ENCODE results near the gene THRB.

Gene THRB

DNA sequence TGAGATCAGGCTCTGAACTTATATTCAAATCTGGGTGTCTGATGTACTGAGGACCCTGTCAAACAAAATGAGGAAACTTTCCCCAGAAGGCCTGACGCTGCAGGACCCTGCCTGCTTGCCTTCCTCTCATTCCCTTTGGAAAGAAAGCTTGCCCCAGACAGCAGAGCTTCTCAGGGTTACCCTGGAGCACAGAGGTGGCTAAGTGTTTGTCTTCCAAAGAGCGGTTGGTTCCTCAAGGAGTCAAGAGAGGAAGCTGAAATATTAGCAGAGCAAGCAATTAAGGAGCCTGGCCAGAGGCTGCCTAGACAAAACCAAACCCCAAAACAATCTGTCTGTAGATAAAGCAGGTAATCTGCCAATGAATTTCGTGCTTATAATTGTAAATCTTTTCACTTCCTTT is 374.2 kb downstream of the THRB start:
- Histone ChIP-seq H3K9ac (ENCODE audit: insufficient read length, low read depth) (no peak overlapping the region), H3K4me3 (ENCODE audit: insufficient read length, low read depth) (no peak overlapping the region), H3K27me3 (ENCODE audit: insufficient read depth, insufficient read length) (no peaks in the 10 kb centered on the region), H3K36me3 (ENCODE audit: insufficient read depth, insufficient read length, low read length) (no peaks in the 10 kb centered on the region), H3K9me3 (ENCODE audit: insufficient read depth, low read length) (no peaks in the 10 kb centered on the region), H3K4me1 (ENCODE audit: insufficient read depth, insufficient read length) (no peaks in the 10 kb centered on the region)
- TF ChIP-seq ZNF274 (IDR thresholded peaks at IDR 0.05; ENCODE audit: low read depth, low read length) (no peak), SUZ12 (IDR thresholded peaks at IDR 0.05; ENCODE audit: extremely low read depth, insufficient read depth, insufficient read length) (no peak), YY1 (IDR thresholded peaks at IDR 0.05; ENCODE audit: insufficient read depth, insufficient read length) (no peak)
- DNase-seq (ENCODE audit: low read depth, low spot score) = no peak

DNA sequence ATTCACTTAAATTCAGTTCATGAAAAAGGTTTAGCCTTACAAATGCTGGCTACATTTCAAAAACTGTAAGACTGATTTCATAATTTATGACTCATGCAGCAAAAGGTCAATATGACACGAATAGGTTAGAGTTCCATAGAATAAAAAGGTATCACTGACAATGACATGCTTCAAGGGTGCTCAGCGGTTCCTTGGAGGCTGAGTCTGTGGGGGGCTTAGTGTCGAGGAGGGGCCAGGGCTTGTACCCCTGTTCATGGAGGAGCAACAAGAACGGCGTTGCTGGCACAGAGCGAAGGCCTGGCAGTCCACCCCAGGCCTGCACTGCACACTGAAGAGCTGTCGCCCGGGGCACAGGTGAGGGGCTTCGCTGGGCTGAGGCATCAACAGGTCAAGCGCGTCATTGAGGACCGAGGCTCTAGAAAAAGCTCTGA is 375.3 kb downstream of the THRB start:
- Histone ChIP-seq H3K4me3 (ENCODE audit: insufficient read length, low read depth) (no peak overlapping the region), H3K4me1 (ENCODE audit: insufficient read depth, insufficient read length) (no peaks in the 10 kb centered on the region), H3K27me3 (ENCODE audit: insufficient read depth, insufficient read length) (no peaks in the 10 kb centered on the region), H3K36me3 (ENCODE audit: insufficient read depth, insufficient read length, low read length) (no peaks in the 10 kb centered on the region), H3K9ac (ENCODE audit: insufficient read length, low read depth) (no peak overlapping the region), H3K9me3 (ENCODE audit: insufficient read depth, low read length) (no peaks in the 10 kb centered on the region)
- TF ChIP-seq SUZ12 (IDR thresholded peaks at IDR 0.05; ENCODE audit: extremely low read depth, insufficient read depth, insufficient read length) (no peak), ZNF274 (IDR thresholded peaks at IDR 0.05; ENCODE audit: low read depth, low read length) (no peak)
- DNase-seq (ENCODE audit: low read depth, low spot score) = no peak

GRCh38 chr3:24117508-24117907 is 377.1 kb downstream of the THRB start:
- Histone ChIP-seq H3K27me3 (ENCODE audit: insufficient read depth, insufficient read length) (no peaks in the 10 kb centered on the region), H3K4me1 (ENCODE audit: insufficient read depth, insufficient read length) (no peaks in the 10 kb centered on the region), H3K9ac (ENCODE audit: insufficient read length, low read depth) (no peak overlapping the region), H3K9me3 (ENCODE audit: insufficient read depth, low read length) (no peaks in the 10 kb centered on the region), H3K36me3 (ENCODE audit: insufficient read depth, insufficient read length, low read length) (no peaks in the 10 kb centered on the region), H3K4me3 (ENCODE audit: insufficient read length, low read depth) (no peak overlapping the region)
- TF ChIP-seq SUZ12 (IDR thresholded peaks at IDR 0.05; ENCODE audit: extremely low read depth, insufficient read depth, insufficient read length) (no peak), YY1 (IDR thresholded peaks at IDR 0.05; ENCODE audit: insufficient read depth, insufficient read length) (no peak), ZNF274 (IDR thresholded peaks at IDR 0.05; ENCODE audit: low read depth, low read length) (no peak)
- no peak for DNase-seq (ENCODE audit: low read depth, low spot score)

DNA sequence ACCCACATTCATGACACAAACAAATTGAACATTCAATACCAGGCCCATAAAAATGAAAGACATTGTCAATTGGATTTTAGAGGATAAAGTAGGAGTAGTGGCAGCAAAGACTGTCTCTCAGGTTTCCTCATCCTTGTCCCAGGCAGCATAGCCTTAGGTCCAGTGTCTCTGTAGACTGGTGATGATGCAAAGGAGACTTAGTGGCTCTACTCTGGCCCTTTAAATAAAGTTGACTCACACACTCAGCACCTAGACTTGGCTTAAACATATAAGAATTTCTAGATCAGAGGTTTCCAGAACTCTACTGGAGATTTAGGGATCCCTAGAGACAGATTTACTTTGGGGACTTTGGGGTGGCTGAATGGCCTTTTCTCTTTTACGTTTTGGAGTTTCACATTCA is 382.9 kb downstream of the THRB start:
- no peaks in the 10 kb centered on the region for H3K27me3 ChIP-seq (ENCODE audit: insufficient read depth, insufficient read length)
- H3K4me3 ChIP-seq (ENCODE audit: insufficient read length, low read depth) = no peak overlapping the region
- H3K9me3 ChIP-seq (ENCODE audit: insufficient read depth, low read length) = no peaks in the 10 kb centered on the region
- no peaks in the 10 kb centered on the region for H3K4me1 ChIP-seq (ENCODE audit: insufficient read depth, insufficient read length)
- TF ChIP-seq YY1 (IDR thresholded peaks at IDR 0.05; ENCODE audit: insufficient read depth, insufficient read length) (no peak), ZNF274 (IDR thresholded peaks at IDR 0.05; ENCODE audit: low read depth, low read length) (no peak), SUZ12 (IDR thresholded peaks at IDR 0.05; ENCODE audit: extremely low read depth, insufficient read depth, insufficient read length) (no peak)
- no peak for DNase-seq (ENCODE audit: low read depth, low spot score)
- no peaks in the 10 kb centered on the region for H3K36me3 ChIP-seq (ENCODE audit: insufficient read depth, insufficient read length, low read length)
- no peak overlapping the region for H3K9ac ChIP-seq (ENCODE audit: insufficient read length, low read depth)

- H3K36me3 ChIP-seq (ENCODE audit: insufficient read depth, insufficient read length, low read length) = no peaks in the 10 kb centered on the region
- H3K4me1 ChIP-seq (ENCODE audit: insufficient read depth, insufficient read length) = no peaks in the 10 kb centered on the region
- TF ChIP-seq SUZ12 (IDR thresholded peaks at IDR 0.05; ENCODE audit: extremely low read depth, insufficient read depth, insufficient read length) (no peak), YY1 (IDR thresholded peaks at IDR 0.05; ENCODE audit: insufficient read depth, insufficient read length) (no peak)
- H3K9me3 ChIP-seq (ENCODE audit: insufficient read depth, low read length) = no peaks in the 10 kb centered on the region
- no peak overlapping the region for H3K4me3 ChIP-seq (ENCODE audit: insufficient read length, low read depth)
- DNase-seq (ENCODE audit: low read depth, low spot score) = no peak
- H3K9ac ChIP-seq (ENCODE audit: insufficient read length, low read depth) = no peak overlapping the region
- no peaks in the 10 kb centered on the region for H3K27me3 ChIP-seq (ENCODE audit: insufficient read depth, insufficient read length)
Measured at GRCh38 chr3:24110051-24110450, 384.6 kb downstream of the THRB start.

DNA sequence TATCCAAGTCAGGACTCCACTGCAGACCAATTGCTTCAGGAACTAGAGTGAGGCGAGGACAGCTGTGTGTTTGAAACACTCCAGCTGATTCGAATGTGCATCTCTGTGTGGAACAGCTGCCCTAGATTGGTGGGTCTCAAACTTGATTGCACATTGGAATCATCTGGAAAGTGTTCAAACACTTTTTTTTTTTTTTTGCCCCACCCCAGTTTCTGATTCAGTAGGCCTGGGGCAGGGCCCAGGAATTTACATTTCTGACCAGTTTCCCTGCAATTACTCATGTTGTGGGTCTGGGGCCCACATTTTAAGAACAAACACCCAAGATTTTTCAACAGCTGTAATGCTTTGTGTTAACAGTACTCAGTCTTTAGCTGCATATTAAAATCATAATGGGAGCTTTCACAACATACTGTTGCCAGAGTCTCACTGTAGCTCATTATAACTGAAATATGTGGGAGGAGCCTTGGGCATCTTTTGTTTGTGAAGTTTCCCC is 392.9 kb downstream of the THRB start:
- H3K9me3 ChIP-seq (ENCODE audit: insufficient read depth, low read length) = no peaks in the 10 kb centered on the region; the same call in 1 of the 2 replicates
- no peak for DNase-seq (ENCODE audit: low read depth, low spot score)
- H3K9ac ChIP-seq (ENCODE audit: insufficient read length, low read depth) = no peak overlapping the region
- no peaks in the 10 kb centered on the region for H3K4me1 ChIP-seq (ENCODE audit: insufficient read depth, insufficient read length)
- no peaks in the 10 kb centered on the region for H3K36me3 ChIP-seq (ENCODE audit: insufficient read depth, insufficient read length, low read length)
- no peaks in the 10 kb centered on the region for H3K27me3 ChIP-seq (ENCODE audit: insufficient read depth, insufficient read length)
- TF ChIP-seq YY1 (IDR thresholded peaks at IDR 0.05; ENCODE audit: insufficient read depth, insufficient read length) = no peak
- no peak for TF ChIP-seq SUZ12 (IDR thresholded peaks at IDR 0.05; ENCODE audit: extremely low read depth, insufficient read depth, insufficient read length)
- TF ChIP-seq ZNF274 (IDR thresholded peaks at IDR 0.05; ENCODE audit: low read depth, low read length) = no peak
- H3K4me3 ChIP-seq (ENCODE audit: insufficient read length, low read depth) = no peak overlapping the region

DNA sequence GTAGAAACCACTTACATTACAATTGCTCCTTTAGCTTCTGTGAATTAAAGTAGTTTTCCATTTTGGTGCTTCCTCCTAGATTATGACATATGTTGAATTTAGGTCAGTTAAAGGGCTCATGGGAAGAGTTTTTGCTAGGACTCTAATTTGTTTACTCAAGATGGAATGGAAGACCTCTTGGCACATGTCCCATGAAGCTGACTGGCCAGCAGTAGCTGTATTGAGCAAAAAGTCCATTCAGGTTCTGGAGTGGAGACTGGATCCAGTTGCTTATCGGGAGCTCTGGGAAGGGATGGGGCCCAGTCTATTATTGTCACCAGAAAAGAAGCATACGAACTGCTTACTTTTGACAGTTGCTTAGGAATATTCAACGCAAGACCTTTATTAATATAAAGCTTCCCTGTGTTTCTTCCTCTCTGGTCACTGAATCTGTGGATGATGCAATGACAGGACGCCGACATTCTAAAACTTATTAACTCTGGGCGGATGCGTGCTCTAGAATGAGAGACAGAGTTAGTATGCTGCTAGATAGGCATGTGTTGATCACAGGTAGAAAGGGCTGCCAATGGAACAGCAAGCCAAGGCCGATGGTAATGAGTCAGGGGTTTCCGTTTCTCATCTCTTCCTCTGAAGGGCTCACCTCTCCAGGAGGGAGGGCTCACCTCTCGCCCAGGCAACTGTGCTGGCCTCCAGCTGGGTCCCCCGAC is 393.8 kb downstream of the THRB start:
- H3K4me1 ChIP-seq (ENCODE audit: insufficient read depth, insufficient read length) = no peaks in the 10 kb centered on the region
- no peak for DNase-seq (ENCODE audit: low read depth, low spot score)
- no peaks in the 10 kb centered on the region for H3K36me3 ChIP-seq (ENCODE audit: insufficient read depth, insufficient read length, low read length)
- no peak overlapping the region for H3K4me3 ChIP-seq (ENCODE audit: insufficient read length, low read depth)
- no peaks in the 10 kb centered on the region for H3K27me3 ChIP-seq (ENCODE audit: insufficient read depth, insufficient read length)
- H3K9ac ChIP-seq (ENCODE audit: insufficient read length, low read depth) = no peak overlapping the region
- H3K9me3 ChIP-seq (ENCODE audit: insufficient read depth, low read length) = peaks cover 5% of the 10 kb centered on the region
- TF ChIP-seq ZNF274 (IDR thresholded peaks at IDR 0.05; ENCODE audit: low read depth, low read length) (no peak), SUZ12 (IDR thresholded peaks at IDR 0.05; ENCODE audit: extremely low read depth, insufficient read depth, insufficient read length) (no peak), YY1 (IDR thresholded peaks at IDR 0.05; ENCODE audit: insufficient read depth, insufficient read length) (no peak)

Measured in NT2/D1 (cell line).